ENCODE measurements around the gene PTPRJ. TPM values are rescaled to one million over a fixed set of nuclear protein-coding genes. Genes with fewer than 3 reads are reported as not detected.
"Not testable (repeated sequence)": the region's sequence is repeated elsewhere in the genome, so short reads cannot be mapped to it uniquely, and the experiment has no call there.

The PTPRJ gene
- total RNA-seq, 1 donor from 2014 or later = under 0.01 TPM

GRCh38 chr11:48111891-48112290 is 131.5 kb downstream of the PTPRJ start:
- peak in 1 of 2 donors; percentile 10 for DNase-seq (ENCODE audit: low read depth in 2 of 2)

DNA sequence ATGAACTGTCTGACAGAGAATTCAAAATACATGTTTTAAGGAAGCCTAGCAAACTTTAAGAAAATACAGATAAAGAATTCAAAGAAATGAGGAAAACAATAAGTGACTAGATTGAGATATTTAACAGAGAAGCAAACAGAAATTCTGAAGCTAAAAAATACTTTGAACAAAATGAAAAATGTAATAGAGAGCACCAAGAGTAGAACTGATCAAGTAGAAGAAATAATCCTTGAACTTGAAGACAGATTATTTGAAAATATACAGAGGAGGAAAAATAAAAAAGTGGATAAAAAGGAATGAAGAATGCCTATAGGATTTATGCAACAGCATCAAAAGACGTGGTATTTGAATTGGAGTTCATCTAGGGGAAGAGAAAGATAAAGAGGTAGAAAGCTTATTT is 134.4 kb downstream of the PTPRJ start:
- DNase-seq (ENCODE audit: low read depth in 2 of 2) = no peak

DNA sequence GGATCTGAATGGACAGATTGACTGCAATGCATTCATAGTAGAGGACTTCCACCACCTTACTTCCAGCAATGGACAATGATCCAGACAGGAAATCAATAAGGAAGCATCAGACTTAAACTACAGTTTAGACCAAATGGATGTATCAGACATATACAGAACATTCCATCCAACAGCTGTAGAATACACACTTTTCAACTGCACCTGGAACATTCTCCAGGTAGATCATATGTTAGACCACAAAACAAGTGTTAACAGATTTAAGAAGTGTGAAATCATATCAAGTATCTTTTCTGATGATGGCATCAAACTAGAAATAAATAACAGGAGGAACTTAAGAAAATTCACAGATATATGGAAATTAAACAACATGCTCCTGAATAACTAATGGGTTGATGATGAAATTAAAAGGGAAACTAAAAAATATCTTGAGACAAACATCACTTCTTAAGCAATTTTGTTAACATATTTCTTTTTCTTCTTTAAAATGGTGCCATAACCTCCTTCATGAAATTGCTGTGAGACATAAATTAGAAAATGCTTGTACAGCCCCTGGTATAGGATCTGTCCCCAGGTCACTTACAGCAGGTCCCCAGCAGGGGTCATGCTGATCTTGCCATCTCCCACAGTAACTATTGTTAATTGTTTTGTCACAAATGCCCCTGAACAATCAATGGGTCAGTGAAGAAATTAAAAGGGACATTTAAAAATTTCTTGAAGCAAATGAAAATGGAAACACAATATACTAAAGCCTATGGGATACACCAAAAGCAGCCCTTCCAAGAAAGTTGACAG is 136.3 kb downstream of the PTPRJ start:
- peak; percentile 47 to 61 for DNase-seq (ENCODE audit: low read depth in 2 of 2)

DNA sequence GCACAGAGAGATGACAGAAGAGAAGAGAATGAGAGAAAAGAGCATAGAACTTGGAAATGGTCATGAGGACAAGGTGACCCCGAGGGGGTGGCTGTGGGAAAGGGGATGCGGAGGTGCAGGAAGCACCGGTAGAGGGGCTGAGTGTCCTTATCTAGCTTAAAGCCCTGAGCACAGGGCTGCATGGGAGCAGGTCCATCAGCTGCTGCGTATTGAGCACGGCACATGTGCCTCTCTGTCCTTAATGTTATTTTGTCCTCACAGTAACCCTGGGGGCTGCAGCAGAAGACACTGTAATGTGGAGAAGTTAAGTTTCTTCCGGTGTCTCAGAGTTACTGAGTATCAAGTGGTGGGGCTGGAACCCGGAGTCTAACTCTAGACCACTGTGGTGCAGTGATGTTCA is 141.9 kb downstream of the PTPRJ start:
- no peak for DNase-seq (ENCODE audit: low read depth in 2 of 2)

DNA sequence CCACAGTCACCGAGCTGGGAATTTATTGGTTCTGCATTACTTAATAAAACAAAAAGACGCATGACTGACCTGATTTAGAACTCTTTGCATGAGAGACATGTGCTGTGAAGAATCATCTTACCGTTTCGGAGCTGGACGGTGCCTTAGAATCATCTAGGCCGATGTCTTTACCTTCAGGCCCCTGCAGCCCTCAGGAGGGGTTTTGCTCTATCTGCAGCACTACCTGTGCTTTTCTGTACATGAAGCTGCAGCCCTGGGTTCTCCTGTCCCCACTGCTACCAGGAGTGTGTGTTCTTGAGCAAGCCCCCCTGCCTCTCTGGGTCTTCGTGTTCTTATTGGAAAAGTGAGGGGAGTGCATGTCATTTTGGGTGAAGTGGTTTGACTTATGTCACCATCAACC is 142.3 kb downstream of the PTPRJ start:
- no peak for DNase-seq (ENCODE audit: low read depth in 2 of 2)

GRCh38 chr11:48123254-48123875 is 143.0 kb downstream of the PTPRJ start:
- DNase-seq (ENCODE audit: low read depth in 2 of 2) = peak; percentile 3 to 32

DNA sequence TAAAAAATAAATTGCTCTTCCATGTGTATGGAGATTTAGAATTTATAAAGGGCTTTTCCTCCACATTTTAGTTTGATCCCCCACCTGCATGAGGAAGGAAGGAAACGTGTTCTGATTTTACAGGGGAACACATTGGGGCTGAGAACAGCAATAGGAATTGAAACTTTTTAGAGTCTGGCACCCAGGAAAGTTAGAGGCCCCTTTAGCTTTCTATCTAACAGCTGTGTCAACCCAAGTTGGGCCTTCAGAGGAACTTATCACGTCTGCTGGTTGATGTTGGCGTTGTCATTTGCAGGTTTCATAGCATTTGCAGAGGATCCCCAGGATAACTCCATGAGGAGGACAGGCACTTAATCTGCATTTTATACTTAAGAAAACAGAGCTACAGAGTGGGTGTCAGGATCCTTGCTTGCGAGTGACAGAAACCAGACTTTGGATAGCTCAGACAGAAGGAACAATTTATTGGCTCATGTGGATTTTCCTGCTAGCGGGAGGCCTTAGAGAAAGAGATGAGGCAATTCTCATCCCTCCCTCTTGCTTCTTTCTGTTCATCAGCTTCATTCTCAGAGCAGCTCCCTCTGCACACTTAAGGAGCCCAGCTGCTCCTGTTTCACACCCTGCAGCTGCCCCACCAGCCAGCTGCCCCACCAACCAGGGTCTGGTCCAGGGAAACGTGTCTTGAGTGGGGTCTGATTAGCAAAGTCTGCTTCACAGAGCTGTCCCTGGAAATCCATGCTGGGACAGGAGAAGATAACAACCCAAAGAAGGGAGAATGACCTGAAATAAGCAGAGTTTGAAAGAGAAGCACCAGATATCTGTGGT is 143.8 kb downstream of the PTPRJ start:
- no peak for DNase-seq (ENCODE audit: low read depth in 2 of 2)

DNA sequence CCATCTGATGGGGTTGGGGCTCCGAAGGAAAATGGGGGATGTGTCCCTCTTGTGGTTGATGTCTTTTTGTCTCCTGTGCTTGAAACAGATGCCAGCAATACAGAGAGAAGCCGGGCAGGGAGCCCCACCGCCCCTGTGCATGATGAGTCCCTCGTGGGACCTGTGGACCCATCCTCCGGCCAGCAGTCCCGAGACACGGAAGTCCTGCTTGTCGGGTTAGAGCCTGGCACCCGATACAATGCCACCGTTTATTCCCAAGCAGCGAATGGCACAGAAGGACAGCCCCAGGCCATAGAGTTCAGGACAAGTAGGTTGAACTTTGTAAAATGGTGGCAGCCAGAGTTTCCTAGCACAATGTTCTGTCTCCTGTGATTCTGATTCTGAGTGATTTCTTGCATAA is 144.5 kb downstream of the PTPRJ start:
- DNase-seq (ENCODE audit: low read depth in 2 of 2) = no peak

GRCh38 chr11:48125866-48126265 is 145.5 kb downstream of the PTPRJ start:
- no peak for DNase-seq (ENCODE audit: low read depth in 2 of 2)

GRCh38 chr11:48127521-48128183 is 147.3 kb downstream of the PTPRJ start:
- DNase-seq (ENCODE audit: low read depth in 2 of 2) = no peak

DNA sequence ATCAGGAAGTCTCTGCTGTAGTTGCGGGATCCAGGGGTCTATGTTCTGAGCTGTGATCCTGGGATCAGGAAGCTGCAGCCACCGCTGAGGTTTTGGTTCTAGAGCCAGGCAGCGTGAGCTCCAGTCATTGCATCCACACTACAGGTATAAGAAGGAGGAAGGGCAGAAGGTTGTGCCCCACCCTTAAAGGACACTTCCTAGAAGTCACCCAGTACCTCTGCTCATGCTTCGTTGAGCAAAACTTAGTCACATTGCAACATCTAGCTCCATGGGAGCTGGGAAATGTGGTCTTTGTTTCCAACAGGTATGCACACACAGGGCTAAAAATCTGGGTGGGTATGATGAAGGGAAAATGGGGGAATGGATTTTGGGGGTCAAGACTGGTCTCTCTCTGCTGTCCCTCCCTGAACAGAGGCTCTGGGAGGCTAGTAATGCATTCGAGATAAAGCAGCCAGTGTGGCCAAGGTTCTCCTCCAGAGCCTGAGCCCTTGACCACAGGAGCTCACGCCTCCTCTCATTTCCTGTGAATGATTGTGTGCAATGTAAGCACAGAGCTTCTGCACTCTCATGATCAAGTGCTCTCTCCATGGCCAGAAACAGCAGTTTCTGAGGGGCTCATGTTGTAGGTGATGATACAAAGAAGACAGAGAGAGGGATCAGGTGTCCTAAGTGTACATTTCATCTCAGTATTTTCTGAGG is 149.5 kb downstream of the PTPRJ start:
- DNase-seq (ENCODE audit: low read depth in 2 of 2) = peak in 1 of 2 donors; percentile 20

GRCh38 chr11:48134221-48134922 is 154.0 kb downstream of the PTPRJ start:
- DNase-seq (ENCODE audit: low read depth in 2 of 2) = no peak

- no peak for DNase-seq (ENCODE audit: low read depth in 2 of 2)
These were observed 157.9 kb downstream of the PTPRJ start for GRCh38 chr11:48138222-48138621.

GRCh38 chr11:48139896-48140295 is 159.5 kb downstream of the PTPRJ start:
- not testable (repeated sequence) for DNase-seq (ENCODE audit: low read depth in 2 of 2)

GRCh38 chr11:48141475-48142122 is 161.2 kb downstream of the PTPRJ start:
- DNase-seq (ENCODE audit: low read depth in 2 of 2) = peak in 1 of 2 donors; percentile 42

GRCh38 chr11:48142889-48143288 is 162.5 kb downstream of the PTPRJ start:
- DNase-seq (ENCODE audit: low read depth in 2 of 2) = no peak

- peak in 1 of 2 donors; percentile 52 for DNase-seq (ENCODE audit: low read depth in 2 of 2)
These were observed 168.4 kb downstream of the PTPRJ start for GRCh38 chr11:48148749-48149148.

DNA sequence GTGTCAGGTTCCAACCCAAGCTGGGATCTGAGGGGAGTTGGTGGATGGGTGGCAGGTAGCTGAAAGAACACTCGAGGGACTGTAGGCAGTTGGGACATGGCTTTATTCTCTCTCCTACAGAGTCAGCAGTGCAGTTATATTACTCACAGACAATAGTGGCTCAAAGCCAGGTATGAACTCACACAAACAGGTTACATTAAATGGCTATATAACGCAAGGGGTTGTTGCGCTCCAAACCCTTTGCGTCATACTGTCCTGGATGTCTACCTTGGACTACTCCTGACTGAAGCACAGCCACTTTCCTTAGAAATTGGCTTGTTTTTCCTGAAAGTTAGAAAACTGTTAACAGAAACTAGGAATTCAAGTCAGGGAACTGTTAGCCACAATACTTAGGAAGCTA is 169.9 kb downstream of the PTPRJ start:
- DNase-seq (ENCODE audit: low read depth in 2 of 2) = peak; percentile 87 to 96

DNA sequence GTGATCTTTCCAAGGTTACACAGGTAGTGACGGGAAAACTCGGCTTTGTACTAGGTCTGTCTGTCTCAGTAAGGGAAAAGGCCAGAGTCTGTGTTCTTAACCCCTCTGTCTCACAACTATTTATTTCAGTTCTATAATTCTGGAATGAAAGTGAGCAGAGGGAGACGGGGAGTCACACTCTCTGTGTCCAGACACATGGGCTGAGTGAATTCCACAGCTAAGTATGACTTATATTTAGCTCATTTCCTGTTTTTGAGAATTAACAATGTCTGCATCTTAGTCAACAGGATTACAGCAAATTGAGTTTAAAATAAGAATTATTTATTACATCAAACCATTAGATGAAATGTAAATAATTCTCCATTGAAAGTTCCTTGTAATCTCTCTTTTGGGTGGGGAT is 173.8 kb downstream of the PTPRJ start:
- DNase-seq (ENCODE audit: low read depth in 2 of 2) = peak in 1 of 2 donors; percentile 90

Data from lung microvascular endothelial cell (primary cell).